GM12878 (cell line): ENCODE data around the gene DDR1. TPM values are rescaled to one million over a fixed set of nuclear protein-coding genes. Genes with fewer than 3 reads are reported as not detected.

ENCODE experiments used
- ATAC-seq: fragments of 200-7000 bp; cut with Tn5 transposase; 3 replicates; pipeline ENCODE4 v1.9.1; 2020; ENCODE audit warnings: mild to moderate bottlenecking, moderate library complexity
- BruUV-seq: library from RNA; stranded (reverse); fragments of 400-500 nt; replicated peaks from 2 replicates; lab custom pipeline; 2021; lab: Mats Ljungman, UMichigan
- CTCF ChIA-PET: fragments of 300-600 bp; sonication (Branson Sonifier 250); formaldehyde crosslinking; extraction: SDS; loops from one replicate; lab custom pipeline; 2021; ENCODE audit warnings: inconsistent platforms; lab: Yijun Ruan, JAX
- POLR2A ChIA-PET: fragments of 350-600 bp; formaldehyde crosslinking; extraction: SDS; loops from one replicate; lab custom pipeline; 2021; ENCODE audit warnings: inconsistent platforms; lab: Charles Lee
- RAD21 ChIA-PET: fragments of 300-600 bp; sonication (Branson Sonifier 250); formaldehyde crosslinking; loops from one replicate; lab custom pipeline; 2023; ENCODE audit warnings: antibody characterized with exemption; ENCODE audit not compliant: unreplicated experiment; lab: Charles Lee
- SMC1A ChIA-PET: fragments of 300-600 bp; sonication (Branson Sonifier 250); formaldehyde crosslinking; loops from one replicate; lab custom pipeline; 2023; ENCODE audit not compliant: unreplicated experiment, uncharacterized antibody; lab: Charles Lee
- DNase-seq: peaks from one replicate; pipeline ENCODE4 v3.0.0-alpha.2; 2011; ENCODE audit warnings: low read depth, low spot score
- FAIRE-seq: peaks from 3 replicates; lab custom pipeline; 2011; peaks lifted over from hg19 to GRCh38; lab: Jason Lieb, UNC
- H2AFZ ChIP-seq: 2 replicates; pipeline ENCODE4 v1.6.0; 2011; ENCODE audit warnings: low read depth, low read length, control low read depth; ENCODE audit not compliant: control insufficient read depth
- H3K27ac ChIP-seq: 2 replicates; pipeline ENCODE4 v1.5.1; 2011; ENCODE audit warnings: control low read depth; ENCODE audit not compliant: control insufficient read depth, insufficient read depth
- H3K27me3 ChIP-seq, 2 experiments: replicated peaks in 1 of 2; 2 replicates each; pipeline versions ENCODE4 v1.6.0 to v1.6.1; 2011; ENCODE audit warnings: low read length in 1 of 2; ENCODE audit not compliant: control insufficient read depth in 2 of 2, insufficient read depth in 2 of 2
- H3K36me3 ChIP-seq, 2 experiments: 2 replicates each; pipeline ENCODE4 v1.5.1; 2011; ENCODE audit warnings: low read length in 1 of 2; ENCODE audit not compliant: control insufficient read depth in 2 of 2, insufficient read depth in 2 of 2
- H3K4me1 ChIP-seq: 2 replicates; pipeline ENCODE4 v1.6.1; 2011; ENCODE audit warnings: mild to moderate bottlenecking, low read length, moderate library complexity, mixed read lengths; ENCODE audit not compliant: control insufficient read depth, insufficient read depth
- H3K4me2 ChIP-seq: 2 replicates; pipeline ENCODE4 v1.6.0; 2011; ENCODE audit warnings: control low read depth; ENCODE audit not compliant: control insufficient read depth, insufficient read depth
- H3K4me3 ChIP-seq: fragments of 200-600 bp; sonication (generic); 2 replicates; pipeline ENCODE4 v1.5.1; 2016
- H3K79me2 ChIP-seq: 2 replicates; pipeline ENCODE4 v1.6.0; 2011; ENCODE audit warnings: low read length; ENCODE audit not compliant: control insufficient read depth, insufficient read depth
- H3K9ac ChIP-seq: 2 replicates; pipeline ENCODE4 v1.8.0; 2011; ENCODE audit warnings: low read length, control low read depth, mixed read lengths; ENCODE audit not compliant: control insufficient read depth, insufficient read depth
- H3K9me3 ChIP-seq: replicated peaks from 3 replicates; pipeline ENCODE4 v1.5.1; 2011; ENCODE audit warnings: mild to moderate bottlenecking, low read length; ENCODE audit not compliant: control insufficient read depth, insufficient read depth
- H4K20me1 ChIP-seq: 2 replicates; pipeline ENCODE4 v1.6.0; 2011; ENCODE audit not compliant: control insufficient read depth, insufficient read depth
- CHD2 ChIP-seq: IDR thresholded peaks from 2 replicates; pipeline ENCODE4 v1.6.1; 2011; ENCODE audit warnings: low read depth, low read length, improper control_type of control experiment, borderline replicate concordance
- CREB1 ChIP-seq: IDR thresholded peaks from 2 replicates; pipeline ENCODE4 v1.6.1; 2012; ENCODE audit warnings: low read depth, mild to moderate bottlenecking, inconsistent platforms
- E4F1 ChIP-seq: fragments of 450-650 bp; IDR thresholded peaks from 2 replicates; pipeline ENCODE4 v1.6.1; 2018; ENCODE audit warnings: borderline replicate concordance, mild to moderate bottlenecking; ENCODE audit not compliant: partially characterized antibody
- KLF5 ChIP-seq: fragments of 450-650 bp; IDR thresholded peaks from 2 replicates; pipeline ENCODE4 v1.6.1; 2014; ENCODE audit warnings: mild to moderate bottlenecking; ENCODE audit not compliant: partially characterized antibody
- MEF2B ChIP-seq: fragments of 450-650 bp; IDR thresholded peaks from 2 replicates; pipeline ENCODE4 v1.6.1; 2018; ENCODE audit warnings: mild to moderate bottlenecking, moderate library complexity; ENCODE audit not compliant: partially characterized antibody, poor library complexity, severe bottlenecking
- NBN ChIP-seq: fragments of 450-650 bp; IDR thresholded peaks from 2 replicates; pipeline ENCODE4 v1.6.1; 2016
- PAX5 ChIP-seq: IDR thresholded peaks from 2 replicates; pipeline ENCODE4 v1.6.1; 2011; ENCODE audit warnings: low read depth, low read length, borderline replicate concordance
- RFX5 ChIP-seq: IDR thresholded peaks from 2 replicates; pipeline ENCODE4 v1.6.1; 2011; ENCODE audit warnings: low read depth, low read length, improper control_type of control experiment
- TCF12 ChIP-seq: IDR thresholded peaks from 2 replicates; pipeline ENCODE4 v1.6.1; 2011; ENCODE audit warnings: low read depth, mild to moderate bottlenecking, low read length
- ZZZ3 ChIP-seq: IDR thresholded peaks from 2 replicates; pipeline ENCODE4 v1.6.1; 2011; ENCODE audit warnings: low read depth; ENCODE audit not compliant: control insufficient read depth, insufficient read length
- WGBS: methylation state at CpG from one replicate; pipeline ENCODE4 v1.1.6; 2016; ENCODE audit warnings: low lambda C conversion rate; ENCODE audit not compliant: insufficient replicate concordance, insufficient coverage; ENCODE audit errors: missing lambda C conversion rate; 5-methylcytosine and 5-hydroxymethylcytosine counted together
- in situ Hi-C: fragments of 300-500 bp; cut with MboI; formaldehyde crosslinking; loops from 9 replicates; pipeline ENCODE4 v1.14.3; 2018; ENCODE audit warnings: mixed read lengths
- intact Hi-C: fragments of 100-400 bp; cut with micrococcal nuclease; formaldehyde crosslinking; loops from one replicate; pipeline ENCODE4 v1.14.2; 2022; ENCODE audit not compliant: unreplicated experiment
- polyA plus RNA-seq, 11 experiments: library from polyadenylated mRNA; depleted of rRNA in 4 of 11; unstranded in 6 of 11; stranded (reverse) in 5 of 11; fragments of >200 nt; fragmentation: Nextera tagmentation in 4 of 11; fragmentation: Illumina TruSeq in 1 of 11; extraction: Ambion mirVana in 4 of 11; extraction: Trizol in 1 of 11; gene quantifications; 1 replicate in 1 of 11; 2 replicates in 10 of 11; pipeline versions ENCODE4 v1.2.1 to v1.2.3, GENCODE V29; 2011 to 2016; ENCODE audit warnings: inconsistent platforms in 2 of 11, missing spikeins in 2 of 11, low read depth in 1 of 11
- total RNA-seq, 4 experiments: library from RNA; depleted of rRNA in 3 of 4; stranded (reverse); fragments of >200 nt in 3 of 4; fragmentation: Illumina TruSeq in 1 of 4; extraction: Trizol in 1 of 4; gene quantifications; 2 replicates each; pipeline versions ENCODE4 v1.2.1 to v1.2.3, GENCODE V29; 2013 to 2021
- TF ChIP-seq, protein P1 (sequence below): fragments of 450-650 bp; IDR thresholded peaks from 2 replicates; pipeline ENCODE4 v1.6.1; 2017; ENCODE audit warnings: low read depth, mild to moderate bottlenecking, moderate library complexity

The DDR1 gene
- total and polyA plus RNA-seq, 10 of the 15 experiments (the other 5 are each of a cell fraction or from before 2014, with no cell fraction given), result 1.1 to 39.0 (median 11.9) TPM

DNA sequence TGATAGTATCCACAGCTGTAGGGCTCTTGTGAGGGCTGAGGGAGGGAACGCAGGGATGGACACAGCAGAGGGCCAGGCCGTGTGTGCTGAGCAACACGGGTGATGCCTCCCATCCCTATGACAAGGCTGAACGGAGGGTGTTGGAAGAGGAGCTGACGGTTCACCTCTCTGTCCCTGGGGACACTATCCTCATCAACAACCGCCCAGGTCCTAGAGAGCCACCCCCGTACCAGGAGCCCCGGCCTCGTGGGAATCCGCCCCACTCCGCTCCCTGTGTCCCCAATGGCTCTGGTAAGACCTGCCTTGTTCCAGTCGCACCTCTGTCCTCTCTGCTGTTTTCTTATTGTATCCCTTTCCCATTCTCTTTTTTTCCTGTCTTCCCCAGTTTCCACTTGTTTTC, 10.1 kb downstream of the DDR1 start:
- Histone ChIP-seq H3K9me3 (no peaks in the 10 kb centered on the region), H3K27ac (no peak overlapping the region), H3K27me3 (no peaks in the 10 kb centered on the region), H3K4me3 (no peak overlapping the region), H3K9ac (no peak overlapping the region), H4K20me1 (no peaks in the 10 kb centered on the region), H3K4me1 (no peaks in the 10 kb centered on the region), H3K36me3 (peaks cover 4 to 16% of the 10 kb centered on the region in 2 experiments; a peak in 3 of 4 replicates), H3K79me2 (no peaks in the 10 kb centered on the region), H2AFZ (no peak overlapping the region), H3K4me2 (no peak overlapping the region)
- WGBS, result 75% methylated on average over 12 of the region's 12 CpGs
- DNase-seq (no peak), FAIRE-seq (no peak), ATAC-seq (no peak)
- SMC1A ChIA-PET, result interaction anchor here (1.4 kb wide), 1 partner anchor 19 kb away, joined by 4 read pairs; the partner anchor contains the start of gene VARS2
- CTCF ChIA-PET, result interaction anchor here (0.7 kb wide), 1 partner anchor 1613 kb away, joined by 3 read pairs; no protein-coding TSS in a partner anchor
- intact Hi-C loops (no loop called here), in situ Hi-C loops (no loop called here)
- RAD21 ChIA-PET, result no interaction called here
- no TSS peak for BruUV-seq
- no peak for TF ChIP-seq TCF12
- POLR2A ChIA-PET, result interaction anchor here (0.8 kb wide), 1 partner anchor 50 kb away, joined by 6 read pairs; no protein-coding TSS in a partner anchor

DNA sequence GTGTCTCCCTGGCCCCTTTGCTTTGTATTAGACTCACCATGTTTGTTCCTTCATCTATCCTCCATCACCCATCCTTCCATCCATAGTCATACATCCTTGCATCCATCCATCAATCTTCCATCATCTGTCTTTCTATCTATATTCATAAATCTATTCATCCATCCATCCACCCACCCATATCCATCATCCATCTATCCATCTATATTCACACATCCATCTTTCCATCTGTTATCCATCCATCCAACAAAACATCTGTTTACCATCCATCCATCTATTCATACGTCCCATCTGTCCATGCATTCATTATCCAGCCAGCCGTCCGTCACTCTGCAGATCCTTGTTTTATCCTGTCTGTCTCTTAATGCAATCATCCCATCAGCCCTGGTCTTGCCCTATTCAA, 10.6 kb downstream of the DDR1 start:
- DNase-seq (no peak), ATAC-seq (no peak), FAIRE-seq (no peak)
- Histone ChIP-seq H3K9ac (no peak overlapping the region), H3K27me3 (no peaks in the 10 kb centered on the region), H3K79me2 (no peaks in the 10 kb centered on the region), H3K9me3 (no peaks in the 10 kb centered on the region), H4K20me1 (no peaks in the 10 kb centered on the region), H3K36me3 (peaks cover 4 to 16% of the 10 kb centered on the region in 2 experiments; a peak in 3 of 4 replicates), H3K27ac (no peak overlapping the region), H3K4me1 (peaks cover under 1% of the 10 kb centered on the region; the same call in 1 of the 2 replicates), H3K4me2 (no peak overlapping the region), H2AFZ (no peak overlapping the region), H3K4me3 (no peak overlapping the region)
- intact Hi-C loops, result no loop called here
- WGBS, result 79% methylated on average over 3 of the region's 3 CpGs
- no TSS peak for BruUV-seq
- ChIA-PET SMC1A (interaction anchor here (1.2 to 1.8 kb wide), 4 partner anchors 11 to 22 kb away, joined by 4 to 5 read pairs (median 4); partner anchors contain the start of gene VARS2), RAD21 (interaction anchor here (1.1 kb wide), 2 partner anchors 13 to 19 kb away, joined by 5 to 8 read pairs; partner anchors contain the start of genes GTF2H4 and VARS2), CTCF (interaction anchor here (1.0 to 1.4 kb wide), 2 partner anchors 10 to 411 kb away, joined by 3 to 5 read pairs; no protein-coding TSS in a partner anchor), POLR2A (interaction anchor here (0.9 kb wide), 1 partner anchor 9 kb away, joined by 3 read pairs; no protein-coding TSS in a partner anchor)
- in situ Hi-C loops, result no loop called here
- TF ChIP-seq E4F1, result no peak
- TF ChIP-seq, protein P1, sequence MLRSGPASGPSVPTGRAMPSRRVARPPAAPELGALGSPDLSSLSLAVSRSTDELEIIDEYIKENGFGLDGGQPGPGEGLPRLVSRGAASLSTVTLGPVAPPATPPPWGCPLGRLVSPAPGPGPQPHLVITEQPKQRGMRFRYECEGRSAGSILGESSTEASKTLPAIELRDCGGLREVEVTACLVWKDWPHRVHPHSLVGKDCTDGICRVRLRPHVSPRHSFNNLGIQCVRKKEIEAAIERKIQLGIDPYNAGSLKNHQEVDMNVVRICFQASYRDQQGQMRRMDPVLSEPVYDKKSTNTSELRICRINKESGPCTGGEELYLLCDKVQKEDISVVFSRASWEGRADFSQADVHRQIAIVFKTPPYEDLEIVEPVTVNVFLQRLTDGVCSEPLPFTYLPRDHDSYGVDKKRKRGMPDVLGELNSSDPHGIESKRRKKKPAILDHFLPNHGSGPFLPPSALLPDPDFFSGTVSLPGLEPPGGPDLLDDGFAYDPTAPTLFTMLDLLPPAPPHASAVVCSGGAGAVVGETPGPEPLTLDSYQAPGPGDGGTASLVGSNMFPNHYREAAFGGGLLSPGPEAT, result no peak
- no peak for TF ChIP-seq CREB1
- no peak for TF ChIP-seq CHD2
- no peak for TF ChIP-seq NBN
- no peak for TF ChIP-seq MEF2B
- TF ChIP-seq PAX5, result no peak
- TF ChIP-seq ZZZ3, result no peak
- no peak for TF ChIP-seq KLF5
- no peak for TF ChIP-seq RFX5
